Measurements from ENCODE around the gene PRKCH. TPM values are rescaled to one million over a fixed set of nuclear protein-coding genes. Genes with fewer than 3 reads are reported as not detected.
"Not testable (repeated sequence)": the region's sequence is repeated elsewhere in the genome, so short reads cannot be mapped to it uniquely, and the experiment has no call there.

PRKCH gene
- total RNA-seq, 2 donors from 2014 or later = 27.6 to 33.9 TPM

GRCh38 chr14:61315313-61315712 is 6.1 kb upstream of the PRKCH start:
- H3K27me3 ChIP-seq (replicated peaks; ENCODE audit: insufficient read depth) = no peaks in the 10 kb centered on the region
- intact Hi-C loops (cut with DNase I) = no loop called here
- no peak overlapping the region for H3K27ac ChIP-seq
- no peak overlapping the region for H3K4me3 ChIP-seq
- no peaks in the 10 kb centered on the region for H3K36me3 ChIP-seq
- no peaks in the 10 kb centered on the region for H3K9me3 ChIP-seq
- WGBS = 62% methylated on average over 4 of the region's 4 CpGs
- H3K4me1 ChIP-seq (replicated peaks) = no peaks in the 10 kb centered on the region
- TF ChIP-seq POLR2AphosphoS5 (IDR thresholded peaks at IDR 0.05) (no peak), POLR2A (IDR thresholded peaks at IDR 0.05) (no peak), CTCF (IDR thresholded peaks at IDR 0.05) (no peak)
- no peak for DNase-seq (ENCODE audit: low spot score)

- Histone ChIP-seq H3K4me1 (replicated peaks) (no peaks in the 10 kb centered on the region), H3K9me3 (no peaks in the 10 kb centered on the region), H3K27ac (no peak overlapping the region), H3K36me3 (no peaks in the 10 kb centered on the region), H3K4me3 (no peak overlapping the region), H3K27me3 (replicated peaks; ENCODE audit: insufficient read depth) (no peaks in the 10 kb centered on the region)
- intact Hi-C loops (cut with DNase I) = no loop called here
- DNase-seq (ENCODE audit: low spot score) = no peak
- WGBS = 86% methylated on average over 3 of the region's 3 CpGs
- TF ChIP-seq POLR2A (IDR thresholded peaks at IDR 0.05) (no peak), POLR2AphosphoS5 (IDR thresholded peaks at IDR 0.05) (no peak), CTCF (IDR thresholded peaks at IDR 0.05) (no peak)
Observed at GRCh38 chr14:61319086-61319485, 2.3 kb upstream of the PRKCH start.

- DNase-seq (ENCODE audit: low spot score) = no peak
- intact Hi-C loops (cut with DNase I) = no loop called here
- Histone ChIP-seq H3K4me1 (replicated peaks) (no peaks in the 10 kb centered on the region), H3K27ac (no peak overlapping the region), H3K4me3 (no peak overlapping the region), H3K9me3 (no peaks in the 10 kb centered on the region), H3K27me3 (replicated peaks; ENCODE audit: insufficient read depth) (no peaks in the 10 kb centered on the region), H3K36me3 (no peaks in the 10 kb centered on the region)
- 75% methylated on average over 6 of the region's 6 CpGs for WGBS
- TF ChIP-seq CTCF (IDR thresholded peaks at IDR 0.05) (no peak), POLR2AphosphoS5 (IDR thresholded peaks at IDR 0.05) (no peak)
Observed at GRCh38 chr14:61319706-61320105, 1.7 kb upstream of the PRKCH start.

- H3K9me3 ChIP-seq; H3K36me3 ChIP-seq; H3K4me1 ChIP-seq (replicated peaks); intact Hi-C loops (cut with DNase I); DNase-seq (ENCODE audit: low spot score); H3K4me3 ChIP-seq; H3K27me3 ChIP-seq (replicated peaks; ENCODE audit: insufficient read depth): not testable (repeated sequence)
- peak overlapping the region in 1 of 2 donors; percentile 89 for H3K27ac ChIP-seq
- WGBS = 88% methylated on average over 16 of the region's 16 CpGs
Observed at GRCh38 chr14:61320170-61320569, 1.2 kb upstream of the PRKCH start.

GRCh38 chr14:61320806-61321384 is 484 bp upstream of the PRKCH start:
- DNase-seq (ENCODE audit: low spot score) = peak; percentile 72
- Histone ChIP-seq H3K27me3 (replicated peaks; ENCODE audit: insufficient read depth) (no peaks in the 10 kb centered on the region), H3K27ac (peak overlapping the region; percentile 87 to 89), H3K4me3 (peak overlapping the region; percentile 69), H3K9me3 (no peaks in the 10 kb centered on the region), H3K36me3 (no peaks in the 10 kb centered on the region), H3K4me1 (replicated peaks) (no peaks in the 10 kb centered on the region)
- peak; percentile 80 for TF ChIP-seq POLR2AphosphoS5 (IDR thresholded peaks at IDR 0.05)
- no peak for TF ChIP-seq CTCF (IDR thresholded peaks at IDR 0.05)
- TF ChIP-seq POLR2A (IDR thresholded peaks at IDR 0.05) = no peak
- WGBS = 20% methylated on average over 29 of the region's 29 CpGs
- intact Hi-C loops (cut with DNase I) = no loop called here
